ENCODE data around the gene TCAIM. TPM values are rescaled to one million over a fixed set of nuclear protein-coding genes. Genes with fewer than 3 reads are reported as not detected.

TCAIM gene
- total and polyA plus RNA-seq, 3 donors from 2014 or later = 12.3 to 33.5 (median 28.3) TPM

GRCh38 chr3:44451441-44451840, 112.9 kb downstream of the TCAIM start:
- no peaks in the 10 kb centered on the region for H3K4me1 ChIP-seq
- no peak for DNase-seq
- H3K4me3 ChIP-seq = no peak overlapping the region
- no peaks in the 10 kb centered on the region for H3K27me3 ChIP-seq
- intact Hi-C loops (cut with DNase I; ENCODE audit: low total_unique reads) = no loop called here
- H3K27ac ChIP-seq = no peak overlapping the region
- WGBS, 2 donors = 95 to 100% methylated on average over 2 to 3 of the region's 3 CpGs
- no peaks in the 10 kb centered on the region for H3K36me3 ChIP-seq (ENCODE audit: low read depth, missing control alignments)
- no peak for TF ChIP-seq POLR2A (IDR thresholded peaks at IDR 0.05)
- no peak for TF ChIP-seq CTCF (IDR thresholded peaks at IDR 0.05)
- no peaks in the 10 kb centered on the region for H3K9me3 ChIP-seq

DNA sequence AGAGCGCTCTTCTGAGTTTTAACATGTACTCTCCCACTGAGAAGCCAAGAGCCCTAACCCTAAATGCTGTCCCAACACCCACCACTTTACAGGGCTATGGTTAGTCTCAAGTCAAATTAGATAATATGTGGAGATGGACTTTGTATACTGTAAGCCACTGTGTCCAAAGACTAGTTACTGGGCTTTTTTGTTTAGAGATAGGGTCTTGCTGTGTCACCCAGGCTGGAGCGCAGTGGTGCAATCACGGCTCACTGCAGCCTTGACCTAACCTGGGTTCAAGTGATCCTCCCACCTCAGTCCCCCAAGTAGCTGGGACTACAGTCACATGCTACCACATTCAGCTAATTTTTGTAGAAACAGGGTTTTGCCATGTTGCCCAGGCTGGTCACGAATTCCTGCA, 115.7 kb downstream of the TCAIM start:
- Histone ChIP-seq H3K27ac (no peak overlapping the region), H3K9me3 (no peaks in the 10 kb centered on the region), H3K4me3 (no peak overlapping the region), H3K36me3 (ENCODE audit: low read depth, missing control alignments) (no peaks in the 10 kb centered on the region), H3K27me3 (no peaks in the 10 kb centered on the region), H3K4me1 (no peaks in the 10 kb centered on the region)
- no peak for TF ChIP-seq POLR2A (IDR thresholded peaks at IDR 0.05)
- no peak for DNase-seq
- whole genome bisulfite sequencing, 2 donors = 90 to 95% methylated on average over 4 of the region's 4 CpGs
- intact Hi-C loops (cut with DNase I; ENCODE audit: low total_unique reads) = no loop called here

- intact Hi-C loops (cut with DNase I; ENCODE audit: low total_unique reads) = no loop called here
- no peaks in the 10 kb centered on the region for H3K36me3 ChIP-seq (ENCODE audit: low read depth, missing control alignments)
- no peaks in the 10 kb centered on the region for H3K9me3 ChIP-seq
- TF ChIP-seq CTCF (IDR thresholded peaks at IDR 0.05) (no peak), POLR2A (IDR thresholded peaks at IDR 0.05) (no peak)
- no peak for DNase-seq
- H3K27me3 ChIP-seq = no peaks in the 10 kb centered on the region
- no peaks in the 10 kb centered on the region for H3K4me1 ChIP-seq
- 94 to 95% methylated on average over 10 of the region's 10 CpGs for WGBS, 2 donors
- no peak overlapping the region for H3K4me3 ChIP-seq
- no peak overlapping the region for H3K27ac ChIP-seq
These were observed 116.8 kb downstream of the TCAIM start for GRCh38 chr3:44455318-44455717.

Other genes with a start within 250 kb of the TCAIM start
- 10 to 100 TPM in 1 of 2 donors, 1 to 10 TPM in 1; 7.4 to 11.7 TPM for gene TOPAZ1, start 96.9 kb upstream of the TCAIM start, total RNA-seq
- 2.5 TPM for gene TOPAZ1, start 96.9 kb upstream of the TCAIM start, polyA plus RNA-seq (ENCODE audit: insufficient read depth, low read depth, low replicate concordance)
- 10 to 100 TPM; 15.0 to 15.8 TPM for gene ZNF445, start 138.9 kb downstream of the TCAIM start, total RNA-seq
- gene ZNF445, start 138.9 kb downstream of the TCAIM start, polyA plus RNA-seq (ENCODE audit: insufficient read depth, low read depth, low replicate concordance) = 8.5 TPM
- gene ZKSCAN7, start 216.4 kb downstream of the TCAIM start, total RNA-seq = 10 to 100 TPM; 20.1 to 26.4 TPM
- 11.5 TPM for gene ZKSCAN7, start 216.4 kb downstream of the TCAIM start, polyA plus RNA-seq (ENCODE audit: insufficient read depth, low read depth, low replicate concordance)
- gene ZNF660, start 246.2 kb downstream of the TCAIM start, total RNA-seq = 1 to 10 TPM; 3.8 to 5.9 TPM
- gene ZNF660, start 246.2 kb downstream of the TCAIM start, polyA plus RNA-seq (ENCODE audit: insufficient read depth, low read depth, low replicate concordance) = 4.1 TPM

Measured in testis (tissue), 3 donors.